GM12878 (cell line): Measurements from ENCODE around the gene MSGN1. TPM values are rescaled to one million over a fixed set of nuclear protein-coding genes. Genes with fewer than 3 reads are reported as not detected.

Source experiments
- ATAC-seq: fragments of 200-7000 bp; cut with Tn5 transposase; 3 replicates; pipeline ENCODE4 v1.9.1; 2020; ENCODE audit warnings: mild to moderate bottlenecking, moderate library complexity
- BruUV-seq: library from RNA; stranded (reverse); fragments of 400-500 nt; replicated peaks from 2 replicates; lab custom pipeline; 2021; lab: Mats Ljungman, UMichigan
- CTCF ChIA-PET: fragments of 300-600 bp; sonication (Branson Sonifier 250); formaldehyde crosslinking; extraction: SDS; loops from one replicate; lab custom pipeline; 2021; ENCODE audit warnings: inconsistent platforms; lab: Yijun Ruan, JAX
- POLR2A ChIA-PET: fragments of 350-600 bp; formaldehyde crosslinking; extraction: SDS; loops from one replicate; lab custom pipeline; 2021; ENCODE audit warnings: inconsistent platforms; lab: Charles Lee
- RAD21 ChIA-PET: fragments of 300-600 bp; sonication (Branson Sonifier 250); formaldehyde crosslinking; loops from one replicate; lab custom pipeline; 2023; ENCODE audit warnings: antibody characterized with exemption; ENCODE audit not compliant: unreplicated experiment; lab: Charles Lee
- SMC1A ChIA-PET: fragments of 300-600 bp; sonication (Branson Sonifier 250); formaldehyde crosslinking; loops from one replicate; lab custom pipeline; 2023; ENCODE audit not compliant: unreplicated experiment, uncharacterized antibody; lab: Charles Lee
- DNase-seq: peaks from one replicate; pipeline ENCODE4 v3.0.0-alpha.2; 2011; ENCODE audit warnings: low read depth, low spot score
- FAIRE-seq: peaks from 3 replicates; lab custom pipeline; 2011; peaks lifted over from hg19 to GRCh38; lab: Jason Lieb, UNC
- H2AFZ ChIP-seq: 2 replicates; pipeline ENCODE4 v1.6.0; 2011; ENCODE audit warnings: low read depth, low read length, control low read depth; ENCODE audit not compliant: control insufficient read depth
- H3K27ac ChIP-seq: 2 replicates; pipeline ENCODE4 v1.5.1; 2011; ENCODE audit warnings: control low read depth; ENCODE audit not compliant: control insufficient read depth, insufficient read depth
- H3K27me3 ChIP-seq, 2 experiments: replicated peaks in 1 of 2; 2 replicates each; pipeline versions ENCODE4 v1.6.0 to v1.6.1; 2011; ENCODE audit warnings: low read length in 1 of 2; ENCODE audit not compliant: control insufficient read depth in 2 of 2, insufficient read depth in 2 of 2
- H3K36me3 ChIP-seq, 2 experiments: 2 replicates each; pipeline ENCODE4 v1.5.1; 2011; ENCODE audit warnings: low read length in 1 of 2; ENCODE audit not compliant: control insufficient read depth in 2 of 2, insufficient read depth in 2 of 2
- H3K4me1 ChIP-seq: 2 replicates; pipeline ENCODE4 v1.6.1; 2011; ENCODE audit warnings: mild to moderate bottlenecking, low read length, moderate library complexity, mixed read lengths; ENCODE audit not compliant: control insufficient read depth, insufficient read depth
- H3K4me2 ChIP-seq: 2 replicates; pipeline ENCODE4 v1.6.0; 2011; ENCODE audit warnings: control low read depth; ENCODE audit not compliant: control insufficient read depth, insufficient read depth
- H3K4me3 ChIP-seq: fragments of 200-600 bp; sonication (generic); 2 replicates; pipeline ENCODE4 v1.5.1; 2016
- H3K79me2 ChIP-seq: 2 replicates; pipeline ENCODE4 v1.6.0; 2011; ENCODE audit warnings: low read length; ENCODE audit not compliant: control insufficient read depth, insufficient read depth
- H3K9ac ChIP-seq: 2 replicates; pipeline ENCODE4 v1.8.0; 2011; ENCODE audit warnings: low read length, control low read depth, mixed read lengths; ENCODE audit not compliant: control insufficient read depth, insufficient read depth
- H3K9me3 ChIP-seq: replicated peaks from 3 replicates; pipeline ENCODE4 v1.5.1; 2011; ENCODE audit warnings: mild to moderate bottlenecking, low read length; ENCODE audit not compliant: control insufficient read depth, insufficient read depth
- H4K20me1 ChIP-seq: 2 replicates; pipeline ENCODE4 v1.6.0; 2011; ENCODE audit not compliant: control insufficient read depth, insufficient read depth
- CREM ChIP-seq: IDR thresholded peaks from 2 replicates; pipeline ENCODE4 v1.6.1; 2014; ENCODE audit warnings: antibody characterized with exemption, low read depth
- E4F1 ChIP-seq: fragments of 450-650 bp; IDR thresholded peaks from 2 replicates; pipeline ENCODE4 v1.6.1; 2018; ENCODE audit warnings: borderline replicate concordance, mild to moderate bottlenecking; ENCODE audit not compliant: partially characterized antibody
- FOXK2 ChIP-seq: fragments of 450-650 bp; IDR thresholded peaks from 2 replicates; pipeline ENCODE4 v1.6.1; 2017; ENCODE audit warnings: mild to moderate bottlenecking, moderate library complexity
- FOXM1 ChIP-seq: IDR thresholded peaks from 2 replicates; pipeline ENCODE4 v1.6.1; 2012; ENCODE audit warnings: low read depth, mild to moderate bottlenecking, inconsistent platforms, low read length, moderate library complexity
- MXI1 ChIP-seq: fragments of 150-350 bp; IDR thresholded peaks from 2 replicates; pipeline ENCODE4 v1.6.1; 2011; ENCODE audit warnings: low read depth, mild to moderate bottlenecking, inconsistent platforms, low read length, improper control_type of control experiment
- MYB ChIP-seq: fragments of 150-350 bp; IDR thresholded peaks from 2 replicates; pipeline ENCODE4 v1.6.1; 2014; ENCODE audit warnings: mild to moderate bottlenecking, low read depth, low read length, borderline replicate concordance
- PAX5 ChIP-seq: IDR thresholded peaks from 2 replicates; pipeline ENCODE4 v1.6.1; 2011; ENCODE audit warnings: low read depth, low read length, borderline replicate concordance
- PML ChIP-seq: IDR thresholded peaks from 2 replicates; pipeline ENCODE4 v1.6.1; 2012; ENCODE audit warnings: low read length, inconsistent platforms
- RCOR1 ChIP-seq: conservative IDR thresholded peaks from 2 replicates; pipeline ENCODE4 v1.6.1; 2012; ENCODE audit warnings: low read depth, low read length, improper control_type of control experiment
- SIN3A ChIP-seq: IDR thresholded peaks from 2 replicates; pipeline ENCODE4 v1.6.1; 2012; ENCODE audit warnings: low read depth, low read length, improper control_type of control experiment
- SRF ChIP-seq, 2 experiments: IDR thresholded peaks; 2 replicates each; pipeline ENCODE4 v1.6.1; 2011; ENCODE audit warnings: low read depth in 2 of 2, low read length in 2 of 2, mild to moderate bottlenecking in 1 of 2, moderate library complexity in 1 of 2
- STAT3 ChIP-seq: IDR thresholded peaks from 2 replicates; pipeline ENCODE4 v1.6.1; 2011; ENCODE audit warnings: low read depth, low read length, improper control_type of control experiment
- SUZ12 ChIP-seq: fragments of 200-600 bp; sonication (generic); IDR thresholded peaks from one replicate; pipeline ENCODE4 v1.6.1; 2018; ENCODE audit warnings: antibody characterized with exemption, mild to moderate bottlenecking; ENCODE audit not compliant: unreplicated experiment
- WGBS: methylation state at CpG from one replicate; pipeline ENCODE4 v1.1.6; 2016; ENCODE audit warnings: low lambda C conversion rate; ENCODE audit not compliant: insufficient replicate concordance, insufficient coverage; ENCODE audit errors: missing lambda C conversion rate; 5-methylcytosine and 5-hydroxymethylcytosine counted together
- in situ Hi-C: fragments of 300-500 bp; cut with MboI; formaldehyde crosslinking; loops from 9 replicates; pipeline ENCODE4 v1.14.3; 2018; ENCODE audit warnings: mixed read lengths
- intact Hi-C: fragments of 100-400 bp; cut with micrococcal nuclease; formaldehyde crosslinking; loops from one replicate; pipeline ENCODE4 v1.14.2; 2022; ENCODE audit not compliant: unreplicated experiment
- polyA plus RNA-seq, 11 experiments: library from polyadenylated mRNA; depleted of rRNA in 4 of 11; unstranded in 6 of 11; stranded (reverse) in 5 of 11; fragments of >200 nt; fragmentation: Nextera tagmentation in 4 of 11; fragmentation: Illumina TruSeq in 1 of 11; extraction: Ambion mirVana in 4 of 11; extraction: Trizol in 1 of 11; gene quantifications; 1 replicate in 1 of 11; 2 replicates in 10 of 11; pipeline versions ENCODE4 v1.2.1 to v1.2.3, GENCODE V29; 2011 to 2016; ENCODE audit warnings: inconsistent platforms in 2 of 11, missing spikeins in 2 of 11, low read depth in 1 of 11
- total RNA-seq, 4 experiments: library from RNA; depleted of rRNA in 3 of 4; stranded (reverse); fragments of >200 nt in 3 of 4; fragmentation: Illumina TruSeq in 1 of 4; extraction: Trizol in 1 of 4; gene quantifications; 2 replicates each; pipeline versions ENCODE4 v1.2.1 to v1.2.3, GENCODE V29; 2013 to 2021
- TF ChIP-seq, protein P1 (sequence below): fragments of 450-650 bp; formaldehyde crosslinking; IDR thresholded peaks from 2 replicates; pipeline ENCODE4 v1.5.0; 2022; ENCODE audit warnings: mild to moderate bottlenecking, missing genetic modification characterization
- TF ChIP-seq, protein P2 (sequence below): IDR thresholded peaks from 2 replicates; pipeline ENCODE4 v1.6.1; 2012; ENCODE audit warnings: low read depth, low read length, improper control_type of control experiment
- TF ChIP-seq, protein P3 (sequence below): IDR thresholded peaks from 2 replicates; pipeline ENCODE4 v1.6.1; 2012; ENCODE audit warnings: low read depth, low read length, improper control_type of control experiment

MSGN1 gene
- total and polyA plus RNA-seq, 10 of the 15 experiments (the other 5 are each of a cell fraction or from before 2014, with no cell fraction given): 0.27 TPM; not detected in 9

- no peak for DNase-seq
- ChIA-PET SMC1A (interaction anchor here (0.9 to 4.3 kb wide), 8 partner anchors 10 to 42 kb away, joined by 4 to 21 read pairs (median 5); no protein-coding TSS in a partner anchor), POLR2A (interaction anchor here (1.4 to 1.7 kb wide), 3 partner anchors 10 to 13 kb away, joined by 3 to 4 read pairs (median 4); no protein-coding TSS in a partner anchor), RAD21 (interaction anchor here (1.1 kb wide), 1 partner anchor 10 kb away, joined by 3 read pairs; no protein-coding TSS in a partner anchor), CTCF (interaction anchor here (0.6 to 1.5 kb wide), 6 partner anchors 9 to 75 kb away, joined by 3 to 6 read pairs (median 4); no protein-coding TSS in a partner anchor)
- Histone ChIP-seq H3K4me2 (no peak overlapping the region), H3K36me3 (no peaks in the 10 kb centered on the region), H4K20me1 (no peaks in the 10 kb centered on the region), H3K4me1 (no peaks in the 10 kb centered on the region), H3K9me3 (no peaks in the 10 kb centered on the region), H3K27ac (no peak overlapping the region), H3K4me3 (no peak overlapping the region), H3K9ac (no peak overlapping the region), H3K27me3 (no peaks in the 10 kb centered on the region), H3K79me2 (no peaks in the 10 kb centered on the region), H2AFZ (no peak overlapping the region)
- no TSS peak for BruUV-seq
- 63% methylated on average over 6 of the region's 6 CpGs for WGBS
- TF ChIP-seq MYB: no peak
- TF ChIP-seq SRF (IDR thresholded peaks at IDR 0.05; ENCODE audit: low read depth in 2 of 2, low read length in 2 of 2): no peak
- TF ChIP-seq SUZ12: no peak
- no peak for TF ChIP-seq SIN3A
- TF ChIP-seq STAT3: no peak
- no peak for TF ChIP-seq PML
- TF ChIP-seq RCOR1: no peak
- no peak for TF ChIP-seq E4F1
- no peak for TF ChIP-seq CREM
- TF ChIP-seq MXI1: no peak
- TF ChIP-seq, protein P1, sequence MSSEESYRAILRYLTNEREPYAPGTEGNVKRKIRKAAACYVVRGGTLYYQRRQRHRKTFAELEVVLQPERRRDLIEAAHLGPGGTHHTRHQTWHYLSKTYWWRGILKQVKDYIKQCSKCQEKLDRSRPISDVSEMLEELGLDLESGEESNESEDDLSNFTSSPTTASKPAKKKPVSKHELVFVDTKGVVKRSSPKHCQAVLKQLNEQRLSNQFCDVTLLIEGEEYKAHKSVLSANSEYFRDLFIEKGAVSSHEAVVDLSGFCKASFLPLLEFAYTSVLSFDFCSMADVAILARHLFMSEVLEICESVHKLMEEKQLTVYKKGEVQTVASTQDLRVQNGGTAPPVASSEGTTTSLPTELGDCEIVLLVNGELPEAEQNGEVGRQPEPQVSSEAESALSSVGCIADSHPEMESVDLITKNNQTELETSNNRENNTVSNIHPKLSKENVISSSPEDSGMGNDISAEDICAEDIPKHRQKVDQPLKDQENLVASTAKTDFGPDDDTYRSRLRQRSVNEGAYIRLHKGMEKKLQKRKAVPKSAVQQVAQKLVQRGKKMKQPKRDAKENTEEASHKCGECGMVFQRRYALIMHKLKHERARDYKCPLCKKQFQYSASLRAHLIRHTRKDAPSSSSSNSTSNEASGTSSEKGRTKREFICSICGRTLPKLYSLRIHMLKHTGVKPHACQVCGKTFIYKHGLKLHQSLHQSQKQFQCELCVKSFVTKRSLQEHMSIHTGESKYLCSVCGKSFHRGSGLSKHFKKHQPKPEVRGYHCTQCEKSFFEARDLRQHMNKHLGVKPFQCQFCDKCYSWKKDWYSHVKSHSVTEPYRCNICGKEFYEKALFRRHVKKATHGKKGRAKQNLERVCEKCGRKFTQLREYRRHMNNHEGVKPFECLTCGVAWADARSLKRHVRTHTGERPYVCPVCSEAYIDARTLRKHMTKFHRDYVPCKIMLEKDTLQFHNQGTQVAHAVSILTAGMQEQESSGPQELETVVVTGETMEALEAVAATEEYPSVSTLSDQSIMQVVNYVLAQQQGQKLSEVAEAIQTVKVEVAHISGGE (CRISPR knock-in tag): no peak
- no peak for TF ChIP-seq FOXM1
- TF ChIP-seq, protein P2, sequence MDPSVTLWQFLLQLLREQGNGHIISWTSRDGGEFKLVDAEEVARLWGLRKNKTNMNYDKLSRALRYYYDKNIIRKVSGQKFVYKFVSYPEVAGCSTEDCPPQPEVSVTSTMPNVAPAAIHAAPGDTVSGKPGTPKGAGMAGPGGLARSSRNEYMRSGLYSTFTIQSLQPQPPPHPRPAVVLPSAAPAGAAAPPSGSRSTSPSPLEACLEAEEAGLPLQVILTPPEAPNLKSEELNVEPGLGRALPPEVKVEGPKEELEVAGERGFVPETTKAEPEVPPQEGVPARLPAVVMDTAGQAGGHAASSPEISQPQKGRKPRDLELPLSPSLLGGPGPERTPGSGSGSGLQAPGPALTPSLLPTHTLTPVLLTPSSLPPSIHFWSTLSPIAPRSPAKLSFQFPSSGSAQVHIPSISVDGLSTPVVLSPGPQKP: no peak
- TF ChIP-seq, protein P3, sequence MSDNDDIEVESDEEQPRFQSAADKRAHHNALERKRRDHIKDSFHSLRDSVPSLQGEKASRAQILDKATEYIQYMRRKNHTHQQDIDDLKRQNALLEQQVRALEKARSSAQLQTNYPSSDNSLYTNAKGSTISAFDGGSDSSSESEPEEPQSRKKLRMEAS: no peak
- TF ChIP-seq FOXK2: no peak
- TF ChIP-seq PAX5: no peak
- ATAC-seq: no peak; the same call in 1 of the 3 replicates
- in situ Hi-C loops: no loop called here
- intact Hi-C loops: no loop called here
- no peak for FAIRE-seq
These were observed 22.4 kb upstream of the MSGN1 start for GRCh38 chr2:17793803-17794354.
